Spleen (tissue), 11 donors: ENCODE results near the gene ZSWIM7. TPM values are rescaled to one million over a fixed set of nuclear protein-coding genes. Genes with fewer than 3 reads are reported as not detected.

Source experiments
- DNase-seq: peaks from one replicate; pipeline ENCODE4 v3.0.0-alpha.2; 2020
- H3K27ac ChIP-seq, 8 donors: fragments of 200-600 bp; sonication (generic) in 7 of 8; 1 replicate in 4 of 8; 2 replicates in 4 of 8; pipeline versions ENCODE4 v1.5.0 to v1.8.0; 2016 to 2021; ENCODE audit warnings: inconsistent platforms in 4 of 8, mild to moderate bottlenecking in 4 of 8, moderate library complexity in 1 of 8
- H3K27me3 ChIP-seq, 7 donors: fragments of 200-600 bp; sonication (generic) in 6 of 7; replicated peaks in 1 of 7; 1 replicate in 4 of 7; 2 replicates in 3 of 7; pipeline versions ENCODE4 v1.5.0 to v1.8.0; 2016 to 2021; ENCODE audit warnings: inconsistent platforms in 3 of 7, mild to moderate bottlenecking in 1 of 7
- H3K36me3 ChIP-seq, 6 donors: fragments of 200-600 bp; sonication (generic) in 5 of 6; 1 replicate in 4 of 6; 2 replicates in 2 of 6; pipeline versions ENCODE4 v1.5.0 to v1.8.0; 2016 to 2021; ENCODE audit warnings: inconsistent platforms in 2 of 6
- H3K4me1 ChIP-seq, 6 donors: fragments of 200-600 bp; sonication (generic) in 5 of 6; 1 replicate in 3 of 6; 2 replicates in 3 of 6; pipeline versions ENCODE4 v1.5.0 to v1.8.0; 2016 to 2021; ENCODE audit warnings: inconsistent platforms in 3 of 6
- H3K4me3 ChIP-seq, 8 donors: fragments of 200-600 bp; sonication (generic) in 7 of 8; 1 replicate in 4 of 8; 2 replicates in 4 of 8; pipeline versions ENCODE4 v1.5.0 to v1.8.0; 2016 to 2021; ENCODE audit warnings: inconsistent platforms in 4 of 8, mild to moderate bottlenecking in 4 of 8, moderate library complexity in 2 of 8
- H3K9me3 ChIP-seq, 8 donors: fragments of 200-600 bp; sonication (generic) in 7 of 8; 1 replicate in 4 of 8; 2 replicates in 4 of 8; pipeline versions ENCODE4 v1.5.0 to v1.8.0; 2016 to 2021; ENCODE audit warnings: inconsistent platforms in 4 of 8
- POLR2A ChIP-seq, 3 donors: fragments of 450-650 bp; IDR thresholded peaks; one replicate each; pipeline ENCODE4 v1.5.1; 2017; ENCODE audit warnings: antibody characterized with exemption in 3 of 3, mild to moderate bottlenecking in 1 of 3
- POLR2AphosphoS5 ChIP-seq, 3 donors: sonication (generic); formaldehyde crosslinking; IDR thresholded peaks; one replicate each; pipeline ENCODE4 v1.5.1; 2017; ENCODE audit warnings: antibody characterized with exemption in 3 of 3
- WGBS, 5 donors: extraction: QIAGEN DNeasy Blood & Tissue Kit in 3 of 5; methylation state at CpG; one replicate each; pipeline versions ENCODE4 v1.1.5 to v1.1.7; 2013 to 2018; 5-methylcytosine and 5-hydroxymethylcytosine counted together
- intact Hi-C: fragments of 100-400 bp; cut with DNase I; formaldehyde crosslinking; loops from one replicate; pipeline ENCODE4 v1.15.0; 2023; ENCODE audit warnings: low total_unique reads
- polyA plus RNA-seq, 3 donors: library from polyadenylated mRNA; stranded (reverse); fragments of 200-250 nt; gene quantifications; one replicate each; pipeline ENCODE4 v1.2.1, GENCODE V29; 2013
- total RNA-seq, 7 donors: library from RNA; depleted of rRNA in 3 of 7; stranded (reverse); fragments of >200 nt in 3 of 7; fragmentation: NEBNext Ultra II Directional in 4 of 7; extraction: Animal tissue kit (Norgen Biotek cat#: 25700) in 4 of 7; gene quantifications; one replicate each; pipeline versions ENCODE4 v1.1.0 to v1.2.1, GENCODE V29; 2016 to 2021
- TF ChIP-seq, protein P1 (sequence below), 11 experiments: fragments of 200-600 bp in 7 of 11; fragments of 450-650 bp in 4 of 11; sonication (generic) in 4 of 11; IDR thresholded peaks in 8 of 11; conservative IDR thresholded peaks in 3 of 11; 1 replicate in 7 of 11; 2 replicates in 4 of 11; pipeline versions ENCODE4 v1.4.0 to v1.8.0; 2016 to 2021; ENCODE audit warnings: antibody characterized with exemption in 11 of 11, inconsistent platforms in 4 of 11, mild to moderate bottlenecking in 1 of 11
- donor health status: healthy with polysubstance abuse.
- donor health status: DM: no; HTN: no; CAD: no; lungs with moderate emphysema.
- donor health status: DM: no; HTN: no; CAD: no.
- donor health status: Bipolar disorder and iron deficiency.
- donor health status: healthy.
- donor health status: DM: no; HTN: no; CAD: no.
- donor health status: DM: yes; HTN: yes; CAD: no.

ZSWIM7 gene
- total and polyA plus RNA-seq, 10 donors = 13.4 to 47.6 (median 25.3) TPM

DNA sequence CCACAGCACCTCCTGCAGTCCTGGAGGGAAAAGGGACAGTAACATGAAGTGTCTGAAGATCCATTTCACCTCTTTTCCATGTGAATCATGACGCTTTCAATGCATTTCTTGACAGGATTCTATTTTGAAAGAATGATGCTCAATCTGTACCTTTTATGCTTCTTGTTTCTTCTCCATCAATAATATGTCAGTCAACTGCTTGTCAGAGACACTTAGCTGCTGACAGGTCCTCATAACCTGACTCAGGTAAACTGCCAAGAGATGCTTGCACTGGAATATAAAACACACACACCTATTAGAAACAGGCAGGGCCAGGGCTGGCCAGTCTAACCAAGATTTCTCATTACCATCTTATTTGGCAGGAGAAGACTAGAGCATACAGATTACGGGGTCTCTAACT, 21.6 kb downstream of the ZSWIM7 start:
- H3K27ac ChIP-seq = no peak overlapping the region
- TF ChIP-seq POLR2A (IDR thresholded peaks at IDR 0.05) (no peak), POLR2AphosphoS5 (IDR thresholded peaks at IDR 0.05) (no peak)
- TF ChIP-seq, protein P1, sequence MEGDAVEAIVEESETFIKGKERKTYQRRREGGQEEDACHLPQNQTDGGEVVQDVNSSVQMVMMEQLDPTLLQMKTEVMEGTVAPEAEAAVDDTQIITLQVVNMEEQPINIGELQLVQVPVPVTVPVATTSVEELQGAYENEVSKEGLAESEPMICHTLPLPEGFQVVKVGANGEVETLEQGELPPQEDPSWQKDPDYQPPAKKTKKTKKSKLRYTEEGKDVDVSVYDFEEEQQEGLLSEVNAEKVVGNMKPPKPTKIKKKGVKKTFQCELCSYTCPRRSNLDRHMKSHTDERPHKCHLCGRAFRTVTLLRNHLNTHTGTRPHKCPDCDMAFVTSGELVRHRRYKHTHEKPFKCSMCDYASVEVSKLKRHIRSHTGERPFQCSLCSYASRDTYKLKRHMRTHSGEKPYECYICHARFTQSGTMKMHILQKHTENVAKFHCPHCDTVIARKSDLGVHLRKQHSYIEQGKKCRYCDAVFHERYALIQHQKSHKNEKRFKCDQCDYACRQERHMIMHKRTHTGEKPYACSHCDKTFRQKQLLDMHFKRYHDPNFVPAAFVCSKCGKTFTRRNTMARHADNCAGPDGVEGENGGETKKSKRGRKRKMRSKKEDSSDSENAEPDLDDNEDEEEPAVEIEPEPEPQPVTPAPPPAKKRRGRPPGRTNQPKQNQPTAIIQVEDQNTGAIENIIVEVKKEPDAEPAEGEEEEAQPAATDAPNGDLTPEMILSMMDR (IDR thresholded peaks at IDR 0.05 in 8 of 11, conservative IDR thresholded peaks at IDR 0.05 in 3 of 11) = no peak
- H3K4me1 ChIP-seq = peaks cover 0 to 16% (median 0%) of the 10 kb centered on the region in 6 donors
- 95 to 100% (median 99%) methylated on average over 2 of the region's 2 CpGs for WGBS, 5 donors
- no peak for DNase-seq
- no peaks in the 10 kb centered on the region for H3K9me3 ChIP-seq
- no peak overlapping the region for H3K4me3 ChIP-seq
- H3K36me3 ChIP-seq = peaks cover 3 to 76% (median 43%) of the 10 kb centered on the region in 6 donors
- no peaks in the 10 kb centered on the region for H3K27me3 ChIP-seq
- intact Hi-C loops = no loop called here

DNA sequence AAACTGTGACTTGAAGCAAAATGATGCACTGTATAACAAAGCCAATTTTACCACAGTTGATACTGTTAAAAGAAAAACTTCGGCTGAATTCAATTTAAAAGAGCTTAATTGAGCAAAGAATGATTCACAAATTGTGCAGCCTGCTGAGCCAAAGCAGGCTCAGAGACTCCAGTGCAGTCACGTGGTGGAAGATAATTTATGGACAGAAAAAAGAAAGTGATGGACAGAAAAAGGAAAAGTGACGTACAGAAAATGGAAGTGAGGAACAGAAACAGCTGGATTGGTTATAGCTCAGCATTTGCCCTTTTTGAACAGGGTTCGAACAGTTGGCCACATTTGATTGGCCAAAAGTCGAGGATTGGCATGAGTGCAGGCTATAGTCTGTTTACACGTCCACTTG, 25.7 kb downstream of the ZSWIM7 start:
- intact Hi-C loops = no loop called here
- no peak overlapping the region for H3K4me3 ChIP-seq
- no peak for DNase-seq
- no peaks in the 10 kb centered on the region for H3K27me3 ChIP-seq
- no peaks in the 10 kb centered on the region for H3K4me1 ChIP-seq
- WGBS, 5 donors = 79 to 89% (median 89%) methylated on average over 6 of the region's 6 CpGs
- H3K27ac ChIP-seq = no peak overlapping the region
- H3K9me3 ChIP-seq = no peaks in the 10 kb centered on the region
- peaks cover 3 to 44% (median 20%) of the 10 kb centered on the region in 6 donors for H3K36me3 ChIP-seq
- TF ChIP-seq, protein P1 (IDR thresholded peaks at IDR 0.05 in 8 of 11, conservative IDR thresholded peaks at IDR 0.05 in 3 of 11) = no peak
- no peak for TF ChIP-seq POLR2AphosphoS5 (IDR thresholded peaks at IDR 0.05)
- TF ChIP-seq POLR2A (IDR thresholded peaks at IDR 0.05) = no peak

DNA sequence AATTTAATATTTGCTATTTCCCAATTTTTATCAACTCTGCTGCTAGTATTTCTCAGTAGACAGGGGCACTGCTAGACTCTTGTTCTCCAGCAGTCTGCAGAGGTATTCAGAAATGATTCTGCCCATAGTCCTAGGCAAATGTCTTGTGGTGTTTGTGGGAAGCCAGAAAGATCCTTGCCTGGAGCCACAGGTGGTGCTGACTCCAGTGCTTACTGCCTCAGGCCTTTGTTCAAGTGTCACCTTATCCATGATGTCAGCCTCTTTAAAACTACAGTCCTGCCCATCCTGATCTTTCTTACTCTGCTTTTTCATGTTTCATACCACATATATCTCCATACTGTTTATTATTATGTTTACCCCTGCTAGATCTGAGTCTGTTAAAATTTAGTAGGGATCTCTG, 26.5 kb downstream of the ZSWIM7 start:
- Histone ChIP-seq H3K4me1 (no peaks in the 10 kb centered on the region), H3K36me3 (peaks cover 3 to 37% (median 16%) of the 10 kb centered on the region in 6 donors), H3K27me3 (peaks cover 0 to 7% (median 0%) of the 10 kb centered on the region in 7 donors), H3K27ac (no peak overlapping the region), H3K4me3 (no peak overlapping the region), H3K9me3 (no peaks in the 10 kb centered on the region)
- no peak for TF ChIP-seq POLR2AphosphoS5 (IDR thresholded peaks at IDR 0.05)
- no peak for TF ChIP-seq POLR2A (IDR thresholded peaks at IDR 0.05)
- TF ChIP-seq, protein P1 (IDR thresholded peaks at IDR 0.05 in 8 of 11, conservative IDR thresholded peaks at IDR 0.05 in 3 of 11) = no peak
- DNase-seq = no peak
- intact Hi-C loops = no loop called here

DNA sequence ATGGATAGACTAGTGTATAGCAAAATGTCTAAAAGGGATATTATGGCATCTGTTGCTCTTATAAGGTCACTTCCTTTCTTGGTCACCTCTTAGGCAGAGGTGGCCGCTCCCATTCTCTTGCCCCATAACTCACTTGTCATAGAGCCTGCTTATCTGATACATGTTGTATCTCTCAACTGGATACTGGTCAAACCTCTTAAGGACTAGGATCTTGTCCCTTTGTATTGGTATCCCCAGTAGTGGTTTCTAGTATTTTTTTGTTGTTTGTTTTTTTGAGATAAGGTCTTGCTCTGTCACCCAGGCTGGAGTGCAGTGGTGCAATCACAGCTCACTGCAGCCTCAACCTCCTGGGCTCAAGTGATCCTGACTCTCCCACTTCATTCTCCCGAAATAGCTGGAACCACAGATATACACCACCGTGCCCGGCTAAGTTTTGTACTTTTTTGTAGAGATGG, 27.0 kb downstream of the ZSWIM7 start:
- DNase-seq = no peak
- intact Hi-C loops = no loop called here
- peaks cover 0 to under 1% (median 0%) of the 10 kb centered on the region in 6 donors for H3K4me1 ChIP-seq
- no peaks in the 10 kb centered on the region for H3K9me3 ChIP-seq
- WGBS, 5 donors = 89 to 96% (median 95%) methylated on average over 4 of the region's 4 CpGs
- H3K4me3 ChIP-seq = no peak overlapping the region
- no peak overlapping the region for H3K27ac ChIP-seq
- H3K27me3 ChIP-seq = peaks cover 0 to 10% (median 0%) of the 10 kb centered on the region in 7 donors
- peaks cover 3 to 32% (median 11%) of the 10 kb centered on the region in 6 donors for H3K36me3 ChIP-seq
- TF ChIP-seq, protein P1 (IDR thresholded peaks at IDR 0.05 in 8 of 11, conservative IDR thresholded peaks at IDR 0.05 in 3 of 11) = no peak
- TF ChIP-seq POLR2AphosphoS5 (IDR thresholded peaks at IDR 0.05) (no peak), POLR2A (IDR thresholded peaks at IDR 0.05) (no peak)
